Ishikawa (cell line): ENCODE measurements around the gene PNPLA2.

ENCODE experiments used
- EGR1 ChIP-seq: IDR thresholded peaks from 2 replicates; pipeline ENCODE4 v1.6.1; 2012
- EP300 ChIP-seq: IDR thresholded peaks from 2 replicates; pipeline ENCODE4 v1.6.1; 2012; ENCODE audit warnings: borderline replicate concordance
- RAD21 ChIP-seq: IDR thresholded peaks from 2 replicates; pipeline ENCODE4 v1.6.1; 2012; ENCODE audit warnings: low read depth
- TAF1 ChIP-seq: IDR thresholded peaks from 2 replicates; pipeline ENCODE4 v1.6.1; 2012; ENCODE audit warnings: low read depth, mild to moderate bottlenecking
- YY1 ChIP-seq: IDR thresholded peaks from 2 replicates; pipeline ENCODE4 v1.6.1; 2012; ENCODE audit warnings: low read depth
- ZBTB7A ChIP-seq: IDR thresholded peaks from 2 replicates; pipeline ENCODE4 v1.6.1; 2012; ENCODE audit warnings: low read depth
- TF ChIP-seq, protein P1 (sequence below): IDR thresholded peaks from 2 replicates; pipeline ENCODE4 v1.6.1; 2012; ENCODE audit warnings: low read depth, mild to moderate bottlenecking

GRCh38 chr11:777288-778255 is 41.1 kb upstream of the PNPLA2 start, which contains the start of gene GATD1:
- 0 out of 2 replicates have a peak, but pooled peaks have one; percentile 28 for TF ChIP-seq EGR1
- TF ChIP-seq, protein P1, sequence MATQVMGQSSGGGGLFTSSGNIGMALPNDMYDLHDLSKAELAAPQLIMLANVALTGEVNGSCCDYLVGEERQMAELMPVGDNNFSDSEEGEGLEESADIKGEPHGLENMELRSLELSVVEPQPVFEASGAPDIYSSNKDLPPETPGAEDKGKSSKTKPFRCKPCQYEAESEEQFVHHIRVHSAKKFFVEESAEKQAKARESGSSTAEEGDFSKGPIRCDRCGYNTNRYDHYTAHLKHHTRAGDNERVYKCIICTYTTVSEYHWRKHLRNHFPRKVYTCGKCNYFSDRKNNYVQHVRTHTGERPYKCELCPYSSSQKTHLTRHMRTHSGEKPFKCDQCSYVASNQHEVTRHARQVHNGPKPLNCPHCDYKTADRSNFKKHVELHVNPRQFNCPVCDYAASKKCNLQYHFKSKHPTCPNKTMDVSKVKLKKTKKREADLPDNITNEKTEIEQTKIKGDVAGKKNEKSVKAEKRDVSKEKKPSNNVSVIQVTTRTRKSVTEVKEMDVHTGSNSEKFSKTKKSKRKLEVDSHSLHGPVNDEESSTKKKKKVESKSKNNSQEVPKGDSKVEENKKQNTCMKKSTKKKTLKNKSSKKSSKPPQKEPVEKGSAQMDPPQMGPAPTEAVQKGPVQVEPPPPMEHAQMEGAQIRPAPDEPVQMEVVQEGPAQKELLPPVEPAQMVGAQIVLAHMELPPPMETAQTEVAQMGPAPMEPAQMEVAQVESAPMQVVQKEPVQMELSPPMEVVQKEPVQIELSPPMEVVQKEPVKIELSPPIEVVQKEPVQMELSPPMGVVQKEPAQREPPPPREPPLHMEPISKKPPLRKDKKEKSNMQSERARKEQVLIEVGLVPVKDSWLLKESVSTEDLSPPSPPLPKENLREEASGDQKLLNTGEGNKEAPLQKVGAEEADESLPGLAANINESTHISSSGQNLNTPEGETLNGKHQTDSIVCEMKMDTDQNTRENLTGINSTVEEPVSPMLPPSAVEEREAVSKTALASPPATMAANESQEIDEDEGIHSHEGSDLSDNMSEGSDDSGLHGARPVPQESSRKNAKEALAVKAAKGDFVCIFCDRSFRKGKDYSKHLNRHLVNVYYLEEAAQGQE: no peak
- no peak for TF ChIP-seq EP300
- TF ChIP-seq YY1: peak; percentile 85
- TF ChIP-seq RAD21: no peak
- peak; percentile 24; the same call in 1 of the 2 replicates for TF ChIP-seq ZBTB7A
- peak; percentile 39; the same call in 1 of the 2 replicates for TF ChIP-seq TAF1
